Measurements from ENCODE around the gene JPH4. TPM values are rescaled to one million over a fixed set of nuclear protein-coding genes. Genes with fewer than 3 reads are reported as not detected.

Gene JPH4
- total RNA-seq, 1 experiment from 2014 or later: not detected

GRCh38 chr14:23536494-23536893 is 42.1 kb downstream of the JPH4 start:
- no peak overlapping the region for H3K27ac Mint-ChIP-seq (ENCODE audit: low read depth, unreplicated experiment)
- no peak for DNase-seq (ENCODE audit: unreplicated experiment)
- TF ChIP-seq CTCF (IDR thresholded peaks at IDR 0.05; ENCODE audit: unreplicated experiment): no peak
- H3K4me1 Mint-ChIP-seq (ENCODE audit: insufficient read depth, unreplicated experiment): peaks cover 10% of the 10 kb centered on the region
- no peaks in the 10 kb centered on the region for H3K27me3 Mint-ChIP-seq (ENCODE audit: insufficient read depth, unreplicated experiment)
- POLR2A ChIA-PET: interaction anchor here (0.6 kb wide), 1 partner anchor 8 kb away, joined by 3 read pairs; no protein-coding TSS in a partner anchor
- intact Hi-C loops (cut with micrococcal nuclease): no loop called here
- no TSS peak for BruUV-seq (replicated peaks)
- CTCF ChIA-PET: interaction anchor here (0.5 to 4.5 kb wide), 7 partner anchors 12 to 155 kb away, joined by 3 to 48 read pairs (median 4); no protein-coding TSS in a partner anchor
- H3K36me3 Mint-ChIP-seq (ENCODE audit: insufficient read depth, unreplicated experiment): peaks cover 7% of the 10 kb centered on the region
- H3K9me3 Mint-ChIP-seq (ENCODE audit: unreplicated experiment): no peaks in the 10 kb centered on the region
- H3K4me3 Mint-ChIP-seq (ENCODE audit: unreplicated experiment): no peak overlapping the region

GRCh38 chr14:23535943-23536342 is 42.6 kb downstream of the JPH4 start:
- CTCF ChIA-PET: interaction anchor here (0.8 to 1.0 kb wide), 2 partner anchors 12 to 53 kb away, joined by 3 to 4 read pairs; no protein-coding TSS in a partner anchor
- Mint-ChIP-seq H3K9me3 (ENCODE audit: unreplicated experiment) (no peaks in the 10 kb centered on the region), H3K27me3 (ENCODE audit: insufficient read depth, unreplicated experiment) (no peaks in the 10 kb centered on the region), H3K36me3 (ENCODE audit: insufficient read depth, unreplicated experiment) (peaks cover 10% of the 10 kb centered on the region), H3K27ac (ENCODE audit: low read depth, unreplicated experiment) (no peak overlapping the region), H3K4me3 (ENCODE audit: unreplicated experiment) (no peak overlapping the region), H3K4me1 (ENCODE audit: insufficient read depth, unreplicated experiment) (peaks cover 10% of the 10 kb centered on the region)
- intact Hi-C loops (cut with micrococcal nuclease): no loop called here
- no TSS peak for BruUV-seq (replicated peaks)
- TF ChIP-seq CTCF (IDR thresholded peaks at IDR 0.05; ENCODE audit: unreplicated experiment): no peak
- no peak for DNase-seq (ENCODE audit: unreplicated experiment)
- POLR2A ChIA-PET: no interaction called here

DNA sequence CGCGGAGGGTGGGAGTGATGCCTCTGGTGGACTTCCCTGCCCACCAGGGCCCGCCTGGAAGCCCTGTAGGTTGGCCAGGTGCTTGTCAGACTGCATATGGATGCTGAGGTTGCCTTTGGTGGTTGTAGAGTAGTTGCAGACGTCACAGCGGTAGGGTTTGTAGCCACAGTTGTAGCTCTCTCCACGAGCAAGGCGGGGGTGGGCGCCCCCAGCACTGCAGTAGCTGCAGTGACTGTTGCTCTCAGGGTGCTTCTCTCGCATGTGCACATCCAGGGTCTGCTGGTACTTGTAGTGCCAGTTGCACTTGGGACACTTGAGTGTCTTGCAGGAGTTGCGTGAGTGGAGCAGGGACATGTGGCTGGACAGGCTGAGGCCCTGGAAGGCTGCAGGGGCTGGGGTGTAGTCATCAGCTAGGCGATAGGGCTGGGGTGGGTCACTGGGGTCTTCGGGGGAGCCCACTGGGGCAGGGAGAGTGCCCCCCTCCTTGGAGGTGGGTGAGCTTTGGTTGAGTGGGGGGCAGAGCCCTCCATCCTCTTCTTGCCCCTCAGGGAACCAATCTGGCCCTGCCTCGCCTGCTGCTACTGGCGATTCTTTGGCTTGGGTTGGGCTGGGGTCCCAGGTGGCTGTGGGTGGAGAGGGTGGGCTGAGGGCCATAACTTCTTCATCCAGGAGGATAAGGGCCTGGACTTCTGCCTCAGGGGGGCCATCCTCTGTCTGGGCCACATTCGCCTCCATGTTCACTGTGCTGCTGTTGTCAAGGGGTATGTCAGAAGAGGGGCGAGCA is 44.7 kb downstream of the JPH4 start:
- ChIA-PET CTCF (interaction anchor here (0.6 to 1.7 kb wide), 4 partner anchors 10 to 52 kb away, joined by 4 to 5 read pairs (median 4); no protein-coding TSS in a partner anchor), POLR2A (no interaction called here)
- BruUV-seq (replicated peaks): no TSS peak

More for the DNA sequence above, 44.7 kb downstream of the JPH4 start:
- intact Hi-C loops (cut with micrococcal nuclease): no loop called here
- H3K27me3 Mint-ChIP-seq (ENCODE audit: insufficient read depth, unreplicated experiment): no peaks in the 10 kb centered on the region
- no peak for TF ChIP-seq CTCF (IDR thresholded peaks at IDR 0.05; ENCODE audit: unreplicated experiment)
- H3K27ac Mint-ChIP-seq (ENCODE audit: low read depth, unreplicated experiment): no peak overlapping the region
- H3K9me3 Mint-ChIP-seq (ENCODE audit: unreplicated experiment): no peaks in the 10 kb centered on the region
- H3K4me1 Mint-ChIP-seq (ENCODE audit: insufficient read depth, unreplicated experiment): peaks cover 5% of the 10 kb centered on the region
- DNase-seq (ENCODE audit: unreplicated experiment): no peak
- H3K4me3 Mint-ChIP-seq (ENCODE audit: unreplicated experiment): no peak overlapping the region
- peaks cover 10% of the 10 kb centered on the region for H3K36me3 Mint-ChIP-seq (ENCODE audit: insufficient read depth, unreplicated experiment)
